DND-41 (cell line): Measurements from ENCODE around the gene ITSN1.

ENCODE experiments used
- CTCF ChIP-seq: IDR thresholded peaks from 2 replicates; pipeline ENCODE4 v1.5.1; 2012; ENCODE audit warnings: borderline replicate concordance, low read length, moderate library complexity, mild to moderate bottlenecking; ENCODE audit not compliant: poor library complexity, severe bottlenecking; ENCODE audit errors: extremely low read depth
- EZH2 ChIP-seq: IDR thresholded peaks from 3 replicates; pipeline ENCODE4 v1.6.1; 2012; ENCODE audit warnings: borderline replicate concordance, low read depth, mild to moderate bottlenecking, moderate library complexity, low read length, inconsistent platforms; ENCODE audit not compliant: severe bottlenecking

DNA sequence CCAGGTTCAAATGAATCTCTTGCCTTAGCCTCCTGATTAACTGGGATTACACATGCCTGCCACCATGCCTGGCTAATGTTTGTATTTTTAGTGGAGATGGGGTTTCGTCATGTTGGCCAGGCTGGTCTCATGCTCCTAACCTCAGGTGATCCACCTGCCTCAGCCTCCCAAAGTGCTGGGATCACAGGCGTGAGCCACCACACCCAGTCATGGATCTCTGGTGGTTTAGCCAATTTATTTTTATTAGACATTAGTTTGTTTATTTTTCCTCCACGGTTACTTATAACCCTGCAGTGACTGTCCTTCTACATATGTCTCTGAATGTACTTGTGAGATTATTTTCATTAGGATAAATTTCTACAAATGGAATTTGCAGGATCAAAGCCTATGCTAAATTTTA lies 5.3 kb downstream of the ITSN1 start:
- TF ChIP-seq CTCF (no peak), EZH2 (no peak)
